Vagina (tissue), 2 donors: ENCODE results near the gene SLC23A2. TPM values are rescaled to one million over a fixed set of nuclear protein-coding genes. Genes with fewer than 3 reads are reported as not detected.
"Not testable (repeated sequence)": the region's sequence is repeated elsewhere in the genome, so short reads cannot be mapped to it uniquely, and the experiment has no call there.

Source experiments
- DNase-seq, 2 donors: peaks; one replicate each; pipeline ENCODE4 v3.0.0-alpha.2; 2017; ENCODE audit errors: extremely low spot score in 2 of 2
- H3K27ac ChIP-seq: fragments of 200-600 bp; sonication (generic); one replicate; pipeline ENCODE4 v1.5.1; 2019
- H3K27me3 ChIP-seq: fragments of 200-600 bp; sonication (generic); one replicate; pipeline ENCODE4 v1.5.1; 2019
- H3K36me3 ChIP-seq, 2 donors: fragments of 200-600 bp; sonication (generic); one replicate each; pipeline ENCODE4 v1.5.1; 2017 to 2019
- H3K4me1 ChIP-seq: fragments of 200-600 bp; sonication (generic); one replicate; pipeline ENCODE4 v1.5.1; 2019
- H3K4me3 ChIP-seq, 2 donors: fragments of 200-600 bp; sonication (generic); 1 replicate in 1 of 2; 2 replicates in 1 of 2; pipeline ENCODE4 v1.5.1; 2016 to 2019
- H3K9me3 ChIP-seq: fragments of 200-600 bp; sonication (generic); one replicate; pipeline ENCODE4 v1.5.1; 2019
- POLR2A ChIP-seq, 2 donors: fragments of 450-650 bp; IDR thresholded peaks; one replicate each; pipeline ENCODE4 v1.6.1; 2017; ENCODE audit warnings: antibody characterized with exemption in 2 of 2, mild to moderate bottlenecking in 2 of 2, moderate library complexity in 2 of 2
- POLR2AphosphoS5 ChIP-seq, 2 donors: sonication (generic); formaldehyde crosslinking; IDR thresholded peaks; one replicate each; pipeline ENCODE4 v1.9.0; 2017; ENCODE audit warnings: antibody characterized with exemption in 2 of 2, mild to moderate bottlenecking in 2 of 2, low read depth in 1 of 2; ENCODE audit not compliant: insufficient read depth in 1 of 2
- intact Hi-C: fragments of 100-400 bp; cut with DNase I; formaldehyde crosslinking; loops from one replicate; pipeline ENCODE4 v1.15.1; 2023
- total RNA-seq: library from RNA; depleted of rRNA; stranded (reverse); fragments of >200 nt; gene quantifications from one replicate; pipeline ENCODE4 v1.2.3, GENCODE V29; 2016
- TF ChIP-seq, protein P1 (sequence below), 3 experiments: fragments of 450-650 bp in 2 of 3; fragments of 200-600 bp in 1 of 3; sonication (generic) in 1 of 3; IDR thresholded peaks; one replicate each; pipeline ENCODE4 v1.5.1; 2017 to 2019; ENCODE audit warnings: antibody characterized with exemption in 3 of 3, mild to moderate bottlenecking in 2 of 3, moderate library complexity in 2 of 3

Gene SLC23A2
- total RNA-seq, 1 donor from 2014 or later = 14.7 TPM

GRCh38 chr20:5024103-5024502 lies 22.8 kb upstream of the SLC23A2 start:
- no peak overlapping the region for H3K4me3 ChIP-seq
- no peak for DNase-seq
- H3K9me3 ChIP-seq = no peaks in the 10 kb centered on the region
- no peak for TF ChIP-seq POLR2AphosphoS5 (IDR thresholded peaks at IDR 0.05; ENCODE audit: insufficient read depth in 1 of 2, low read depth in 1 of 2)
- TF ChIP-seq, protein P1, sequence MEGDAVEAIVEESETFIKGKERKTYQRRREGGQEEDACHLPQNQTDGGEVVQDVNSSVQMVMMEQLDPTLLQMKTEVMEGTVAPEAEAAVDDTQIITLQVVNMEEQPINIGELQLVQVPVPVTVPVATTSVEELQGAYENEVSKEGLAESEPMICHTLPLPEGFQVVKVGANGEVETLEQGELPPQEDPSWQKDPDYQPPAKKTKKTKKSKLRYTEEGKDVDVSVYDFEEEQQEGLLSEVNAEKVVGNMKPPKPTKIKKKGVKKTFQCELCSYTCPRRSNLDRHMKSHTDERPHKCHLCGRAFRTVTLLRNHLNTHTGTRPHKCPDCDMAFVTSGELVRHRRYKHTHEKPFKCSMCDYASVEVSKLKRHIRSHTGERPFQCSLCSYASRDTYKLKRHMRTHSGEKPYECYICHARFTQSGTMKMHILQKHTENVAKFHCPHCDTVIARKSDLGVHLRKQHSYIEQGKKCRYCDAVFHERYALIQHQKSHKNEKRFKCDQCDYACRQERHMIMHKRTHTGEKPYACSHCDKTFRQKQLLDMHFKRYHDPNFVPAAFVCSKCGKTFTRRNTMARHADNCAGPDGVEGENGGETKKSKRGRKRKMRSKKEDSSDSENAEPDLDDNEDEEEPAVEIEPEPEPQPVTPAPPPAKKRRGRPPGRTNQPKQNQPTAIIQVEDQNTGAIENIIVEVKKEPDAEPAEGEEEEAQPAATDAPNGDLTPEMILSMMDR (IDR thresholded peaks at IDR 0.05) = no peak
- no peak for TF ChIP-seq POLR2A (IDR thresholded peaks at IDR 0.05)
- no peak overlapping the region for H3K27ac ChIP-seq
- no peaks in the 10 kb centered on the region for H3K27me3 ChIP-seq
- no peaks in the 10 kb centered on the region for H3K36me3 ChIP-seq
- no peaks in the 10 kb centered on the region for H3K4me1 ChIP-seq
- intact Hi-C loops = no loop called here

DNA sequence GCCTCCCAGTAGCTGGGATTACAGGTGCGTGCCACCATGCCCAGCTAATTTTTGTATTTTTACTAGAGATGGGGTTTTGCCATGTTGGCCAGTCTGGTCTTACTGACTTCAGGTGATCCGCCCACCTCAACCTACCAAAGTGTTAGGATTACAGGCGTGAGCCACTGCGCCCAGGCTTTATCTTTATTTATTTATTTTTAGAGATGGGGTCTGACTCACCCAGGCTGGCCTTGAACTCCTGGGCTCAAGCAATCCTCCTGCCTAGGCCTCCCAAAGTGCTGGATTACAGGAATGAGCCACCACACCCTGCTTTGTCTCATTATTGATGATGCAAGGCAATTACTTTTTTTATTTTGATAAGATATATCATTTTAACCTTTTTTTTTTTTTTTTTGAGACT lies 21.9 kb upstream of the SLC23A2 start:
- H3K4me3 ChIP-seq, DNase-seq, H3K27me3 ChIP-seq, H3K36me3 ChIP-seq, H3K9me3 ChIP-seq, intact Hi-C loops, H3K4me1 ChIP-seq, H3K27ac ChIP-seq: not testable (repeated sequence)

DNA sequence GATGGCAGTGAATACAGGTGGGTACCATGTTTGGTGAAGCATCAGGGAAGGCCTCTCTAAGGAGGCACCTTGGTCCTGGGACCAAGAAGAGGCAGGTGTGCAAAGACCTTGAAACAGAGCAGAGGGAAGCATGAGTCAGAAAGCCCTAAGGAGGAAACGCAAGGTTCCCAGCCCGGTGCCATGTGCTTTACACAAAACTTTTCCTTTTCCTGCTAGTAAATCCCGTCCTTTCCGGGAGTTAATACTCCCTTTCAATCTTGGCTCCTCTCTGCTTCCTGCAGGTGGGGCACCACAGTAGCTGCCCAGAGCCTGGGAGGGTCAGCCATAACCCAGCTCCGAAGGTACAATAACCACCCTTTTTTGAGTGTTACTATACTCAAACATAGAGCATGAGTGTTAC lies 19.4 kb upstream of the SLC23A2 start:
- H3K36me3 ChIP-seq = no peaks in the 10 kb centered on the region
- intact Hi-C loops = no loop called here
- no peaks in the 10 kb centered on the region for H3K27me3 ChIP-seq
- H3K4me3 ChIP-seq = no peak overlapping the region
- TF ChIP-seq POLR2AphosphoS5 (IDR thresholded peaks at IDR 0.05; ENCODE audit: insufficient read depth in 1 of 2, low read depth in 1 of 2) (no peak), POLR2A (IDR thresholded peaks at IDR 0.05) (no peak)
- no peak for DNase-seq
- H3K9me3 ChIP-seq = no peaks in the 10 kb centered on the region
- H3K4me1 ChIP-seq = no peaks in the 10 kb centered on the region
- no peak overlapping the region for H3K27ac ChIP-seq

DNA sequence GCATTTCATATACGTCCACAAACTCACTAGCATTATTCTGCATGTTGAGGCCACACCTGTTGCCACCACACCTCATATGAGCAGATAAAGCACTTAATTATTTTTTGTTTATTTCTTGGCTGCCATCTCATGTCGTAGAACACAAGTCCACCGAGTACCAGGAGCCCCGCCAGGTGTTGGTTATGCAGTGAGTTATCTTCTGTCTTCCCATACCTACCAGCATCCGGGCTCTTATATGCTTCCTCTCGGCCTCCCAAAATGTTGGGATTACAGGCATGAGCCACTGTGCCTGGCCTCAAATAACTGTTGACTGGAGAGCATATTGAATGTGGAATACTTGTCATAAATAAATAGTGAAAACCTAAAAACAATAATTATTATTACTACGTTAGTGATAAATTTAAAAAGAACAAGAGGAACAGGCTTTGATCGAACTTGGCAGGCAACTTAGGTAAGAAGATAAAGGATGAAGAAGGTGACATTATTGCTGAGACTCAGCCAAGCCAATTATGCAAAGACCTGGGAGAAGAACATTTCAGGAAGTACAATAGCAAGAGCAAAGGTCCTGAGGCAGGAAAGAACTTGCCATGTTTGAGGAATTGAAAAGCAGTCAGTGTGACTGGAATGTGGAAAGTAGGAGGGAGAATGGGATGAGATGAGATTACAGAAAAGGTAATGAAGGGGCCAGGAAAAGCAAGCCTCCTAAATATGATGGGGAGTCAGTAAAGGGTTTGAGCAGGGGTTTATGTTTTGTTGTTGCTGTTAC lies 12.6 kb upstream of the SLC23A2 start:
- no peaks in the 10 kb centered on the region for H3K36me3 ChIP-seq
- no peaks in the 10 kb centered on the region for H3K27me3 ChIP-seq
- H3K4me3 ChIP-seq = no peak overlapping the region
- H3K27ac ChIP-seq = no peak overlapping the region
- DNase-seq = no peak
- H3K9me3 ChIP-seq = no peaks in the 10 kb centered on the region
- H3K4me1 ChIP-seq = no peaks in the 10 kb centered on the region
- intact Hi-C loops = no loop called here
- TF ChIP-seq, protein P1 (IDR thresholded peaks at IDR 0.05) = no peak
- no peak for TF ChIP-seq POLR2AphosphoS5 (IDR thresholded peaks at IDR 0.05; ENCODE audit: insufficient read depth in 1 of 2, low read depth in 1 of 2)
- no peak for TF ChIP-seq POLR2A (IDR thresholded peaks at IDR 0.05)

DNA sequence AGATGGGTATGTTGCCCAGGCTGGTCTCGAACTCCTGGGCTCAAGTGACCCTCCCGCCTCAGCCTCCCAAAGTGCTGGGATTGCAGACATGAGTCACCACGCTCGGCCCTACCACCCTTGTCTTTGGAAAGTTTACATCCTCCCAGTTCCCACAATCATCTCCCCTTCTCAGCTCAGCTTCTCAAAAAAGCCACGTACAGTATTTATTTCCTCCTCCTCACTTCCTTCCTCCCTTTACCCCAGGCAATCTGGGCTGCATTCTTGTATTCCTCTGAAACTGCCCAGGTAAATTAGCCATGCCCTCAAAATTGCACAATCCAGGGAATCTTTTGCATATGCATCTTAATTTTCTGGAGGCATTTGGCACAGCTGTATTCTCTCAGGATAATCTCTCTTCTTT lies 7.4 kb upstream of the SLC23A2 start:
- Histone ChIP-seq H3K9me3 (no peaks in the 10 kb centered on the region), H3K4me3 (no peak overlapping the region), H3K27ac (no peak overlapping the region), H3K4me1 (no peaks in the 10 kb centered on the region), H3K36me3 (no peaks in the 10 kb centered on the region), H3K27me3 (no peaks in the 10 kb centered on the region)
- no peak for DNase-seq
- intact Hi-C loops = no loop called here
- TF ChIP-seq POLR2AphosphoS5 (IDR thresholded peaks at IDR 0.05; ENCODE audit: insufficient read depth in 1 of 2, low read depth in 1 of 2) (no peak), POLR2A (IDR thresholded peaks at IDR 0.05) (no peak)
- TF ChIP-seq, protein P1 (IDR thresholded peaks at IDR 0.05) = no peak

GRCh38 chr20:5005326-5005725 lies 4.0 kb upstream of the SLC23A2 start:
- Histone ChIP-seq H3K4me1 (peaks cover 8% of the 10 kb centered on the region), H3K9me3 (no peaks in the 10 kb centered on the region), H3K4me3 (no peak overlapping the region), H3K27me3 (no peaks in the 10 kb centered on the region), H3K27ac (no peak overlapping the region), H3K36me3 (no peaks in the 10 kb centered on the region)
- DNase-seq = no peak
- TF ChIP-seq, protein P1 (IDR thresholded peaks at IDR 0.05) = no peak
- no peak for TF ChIP-seq POLR2A (IDR thresholded peaks at IDR 0.05)
- TF ChIP-seq POLR2AphosphoS5 (IDR thresholded peaks at IDR 0.05; ENCODE audit: insufficient read depth in 1 of 2, low read depth in 1 of 2) = no peak
- intact Hi-C loops = no loop called here

GRCh38 chr20:5004825-5005224 lies 3.5 kb upstream of the SLC23A2 start:
- intact Hi-C loops = not testable (repeated sequence)

More at GRCh38 chr20:5004825-5005224, 3.5 kb upstream of the SLC23A2 start:
- H3K9me3 ChIP-seq, H3K4me3 ChIP-seq, H3K27ac ChIP-seq, H3K27me3 ChIP-seq, DNase-seq, H3K36me3 ChIP-seq: not testable (repeated sequence)
- peaks cover 13% of the 10 kb centered on the region for H3K4me1 ChIP-seq
